Hematopoietic multipotent progenitor cell treated with erythropoietin and hydrocortisone succinate and interleukin-3 and kit ligand, for 15 days (in vitro differentiated cells): ENCODE data around the gene ACKR4.

Experiments
- DNase-seq: peaks from one replicate; pipeline ENCODE4 v3.0.0-alpha.2; 2015; ENCODE audit warnings: low spot score

Gene ACKR4

GRCh38 chr3:132641837-132642538 is 44.9 kb downstream of the ACKR4 start:
- peak; percentile 70 for DNase-seq

GRCh38 chr3:132642539-132642847 is 45.4 kb downstream of the ACKR4 start:
- DNase-seq = no peak

GRCh38 chr3:132643366-132643765 is 46.3 kb downstream of the ACKR4 start:
- no peak for DNase-seq

- no peak for DNase-seq
These were observed 48.0 kb downstream of the ACKR4 start for GRCh38 chr3:132645058-132645457.

- DNase-seq = no peak
These were observed 53.1 kb downstream of the ACKR4 start for GRCh38 chr3:132650153-132650552.
